DOHH2 (cell line): ENCODE data around the gene SGF29.

ENCODE experiments used
- H3F3A ChIP-seq: fragments of 200-600 bp; sonication (generic), shearing (Covaris generic); 2 replicates; pipeline ENCODE4 v1.6.0; 2016; ENCODE audit warnings: antibody characterized with exemption, mild to moderate bottlenecking; ENCODE audit not compliant: control insufficient read depth, insufficient read depth
- H3K27ac ChIP-seq: fragments of 200-600 bp; sonication (generic); 2 replicates; pipeline ENCODE4 v1.5.1; 2014; ENCODE audit warnings: low read depth, mild to moderate bottlenecking, low read length, moderate library complexity
- H3K27me3 ChIP-seq: fragments of 200-600 bp; sonication (generic); 2 replicates; pipeline ENCODE4 v1.6.1; 2014; ENCODE audit warnings: mild to moderate bottlenecking, low read length, mixed read lengths; ENCODE audit not compliant: control insufficient read depth
- H3K36me3 ChIP-seq: fragments of 200-600 bp; sonication (generic); 2 replicates; pipeline ENCODE4 v1.6.1; 2014; ENCODE audit warnings: mild to moderate bottlenecking, low read length, moderate library complexity, mixed read lengths; ENCODE audit not compliant: control insufficient read depth
- H3K4me1 ChIP-seq: fragments of 200-600 bp; sonication (generic); 2 replicates; pipeline ENCODE4 v1.6.1; 2014; ENCODE audit warnings: mild to moderate bottlenecking, low read length, mixed read lengths; ENCODE audit not compliant: control insufficient read depth
- H3K4me2 ChIP-seq: fragments of 200-600 bp; sonication (generic); 2 replicates; pipeline ENCODE4 v1.6.0; 2014; ENCODE audit warnings: mild to moderate bottlenecking, low read length, moderate library complexity
- H3K4me3 ChIP-seq: fragments of 200-600 bp; sonication (generic); 2 replicates; pipeline ENCODE4 v1.5.1; 2014; ENCODE audit warnings: mild to moderate bottlenecking, low read length, mixed read lengths
- H3K79me2 ChIP-seq: fragments of 200-600 bp; sonication (generic); 2 replicates; pipeline ENCODE4 v1.6.1; 2014; ENCODE audit warnings: mild to moderate bottlenecking, low read length, mixed read lengths; ENCODE audit not compliant: control insufficient read depth
- H3K9me2 ChIP-seq: fragments of 200-600 bp; sonication (generic); replicated peaks from 2 replicates; pipeline ENCODE4 v1.6.1; 2014; ENCODE audit warnings: mild to moderate bottlenecking, low read length, mixed read lengths; ENCODE audit not compliant: control insufficient read depth
- H3K9me3 ChIP-seq: fragments of 200-600 bp; sonication (generic); 2 replicates; pipeline ENCODE4 v1.6.1; 2014; ENCODE audit warnings: antibody characterized with exemption, low read length, mixed read lengths; ENCODE audit not compliant: control insufficient read depth, insufficient read depth
- H4K20me1 ChIP-seq: fragments of 200-600 bp; sonication (generic); 2 replicates; pipeline ENCODE4 v1.6.0; 2014; ENCODE audit warnings: low read depth, mild to moderate bottlenecking, antibody characterized with exemption, low read length, moderate library complexity; ENCODE audit not compliant: control insufficient read depth, insufficient read depth
- CTCF ChIP-seq: fragments of 200-600 bp; sonication (generic); IDR thresholded peaks from one replicate; pipeline ENCODE4 v1.5.1; 2014; ENCODE audit warnings: antibody characterized with exemption, mild to moderate bottlenecking, low read depth, low read length; ENCODE audit not compliant: poor library complexity, severe bottlenecking
- EZH2phosphoT487 ChIP-seq: fragments of 200-600 bp; sonication (generic); IDR thresholded peaks from 2 replicates; pipeline ENCODE4 v1.6.1; 2017; ENCODE audit warnings: borderline replicate concordance, mild to moderate bottlenecking, antibody characterized with exemption, low read length, moderate library complexity, mixed read lengths

SGF29 gene

GRCh38 chr16:28558456-28558855 lies 4.7 kb downstream of the SGF29 start:
- Histone ChIP-seq H3K9me2 (no peaks in the 10 kb centered on the region), H3F3A (no peaks in the 10 kb centered on the region), H3K27ac (no peak overlapping the region), H3K4me2 (no peak overlapping the region), H4K20me1 (no peaks in the 10 kb centered on the region), H3K27me3 (no peaks in the 10 kb centered on the region), H3K36me3 (peaks cover 38% of the 10 kb centered on the region), H3K79me2 (peaks cover 67% of the 10 kb centered on the region), H3K4me3 (no peak overlapping the region), H3K4me1 (peaks cover 25% of the 10 kb centered on the region), H3K9me3 (no peaks in the 10 kb centered on the region)
- TF ChIP-seq EZH2phosphoT487 (no peak), CTCF (no peak)

- H3K4me2 ChIP-seq, result no peak overlapping the region
- H3K79me2 ChIP-seq, result peaks cover 59% of the 10 kb centered on the region
- H3K27me3 ChIP-seq, result no peaks in the 10 kb centered on the region
- peaks cover 4% of the 10 kb centered on the region for H3K4me1 ChIP-seq
- H4K20me1 ChIP-seq, result no peaks in the 10 kb centered on the region
- H3K9me2 ChIP-seq, result no peaks in the 10 kb centered on the region
- H3F3A ChIP-seq, result no peaks in the 10 kb centered on the region
- no peak for TF ChIP-seq EZH2phosphoT487
- TF ChIP-seq CTCF, result no peak
- no peaks in the 10 kb centered on the region; the same call in 1 of the 2 replicates for H3K9me3 ChIP-seq
- H3K27ac ChIP-seq, result no peak overlapping the region
- H3K36me3 ChIP-seq, result peaks cover 35% of the 10 kb centered on the region
- no peak overlapping the region for H3K4me3 ChIP-seq
Observed at GRCh38 chr16:28561557-28562187, 8.0 kb downstream of the SGF29 start.

GRCh38 chr16:28562199-28562598 lies 8.5 kb downstream of the SGF29 start:
- Histone ChIP-seq H3K9me3 (peaks cover 2% of the 10 kb centered on the region; the same call in 1 of the 2 replicates), H3K4me3 (no peak overlapping the region), H4K20me1 (no peaks in the 10 kb centered on the region), H3K27ac (no peak overlapping the region), H3K9me2 (no peaks in the 10 kb centered on the region), H3K36me3 (peaks cover 32% of the 10 kb centered on the region), H3K4me2 (no peak overlapping the region), H3K27me3 (no peaks in the 10 kb centered on the region), H3F3A (no peaks in the 10 kb centered on the region), H3K4me1 (no peaks in the 10 kb centered on the region), H3K79me2 (peaks cover 55% of the 10 kb centered on the region)
- no peak for TF ChIP-seq CTCF
- no peak for TF ChIP-seq EZH2phosphoT487
